ENCODE data around the gene THSD8. TPM values are rescaled to one million over a fixed set of nuclear protein-coding genes. Genes with fewer than 3 reads are reported as not detected.

The THSD8 gene
- polyA plus RNA-seq, 1 donor from 2014 or later, result not detected

DNA sequence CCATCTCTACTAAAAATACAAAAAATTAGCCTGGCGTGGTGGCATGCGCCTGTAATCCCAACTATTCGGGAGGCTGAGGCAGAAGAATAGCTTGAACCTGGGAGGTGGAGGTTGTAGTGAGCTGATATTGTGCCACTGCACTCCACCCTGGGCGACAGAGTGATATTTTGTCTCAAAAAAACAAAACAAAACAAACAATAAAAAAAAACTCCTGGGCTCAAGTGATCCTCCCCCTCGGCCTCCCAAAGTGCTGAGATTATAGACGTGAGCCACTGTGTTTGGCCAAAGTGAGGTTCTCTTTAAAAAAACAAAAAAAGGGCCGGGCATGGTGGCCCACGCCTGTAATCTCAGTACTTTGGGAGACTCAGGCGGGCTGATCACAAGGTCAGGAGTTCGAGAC is 14.4 kb upstream of the THSD8 start:
- Histone ChIP-seq H3K27ac (ENCODE audit: low read length) (no peak overlapping the region), H3K36me3 (ENCODE audit: insufficient read depth, low read length) (no peaks in the 10 kb centered on the region), H3K9me3 (ENCODE audit: low read length) (no peaks in the 10 kb centered on the region), H3K4me3 (ENCODE audit: low read length) (no peak overlapping the region), H3K27me3 (ENCODE audit: insufficient read depth, low read depth, low read length) (peaks cover 22% of the 10 kb centered on the region), H3K9ac (ENCODE audit: low read length) (no peak overlapping the region), H2AFZ (ENCODE audit: low read depth, low read length) (no peak overlapping the region), H4K20me1 (ENCODE audit: insufficient read depth) (no peaks in the 10 kb centered on the region), H3F3A (ENCODE audit: insufficient read depth, low read length, poor library complexity, severe bottlenecking) (no peaks in the 10 kb centered on the region), H3K4me2 (ENCODE audit: low read length) (no peak overlapping the region), H3K9me2 (ENCODE audit: insufficient read depth, low read length) (no peaks in the 10 kb centered on the region), H3K79me2 (replicated peaks; ENCODE audit: insufficient read depth, low read length) (no peaks in the 10 kb centered on the region)
- TF ChIP-seq RAD21 (conservative IDR thresholded peaks at IDR 0.05), result no peak
- TF ChIP-seq EZH2 (IDR thresholded peaks at IDR 0.05; ENCODE audit: borderline replicate concordance, insufficient read depth, low read length, poor library complexity, severe bottlenecking), result no peak
- no peak for TF ChIP-seq EP300 (conservative IDR thresholded peaks at IDR 0.05; ENCODE audit: poor library complexity, severe bottlenecking)
- TF ChIP-seq, protein P1, sequence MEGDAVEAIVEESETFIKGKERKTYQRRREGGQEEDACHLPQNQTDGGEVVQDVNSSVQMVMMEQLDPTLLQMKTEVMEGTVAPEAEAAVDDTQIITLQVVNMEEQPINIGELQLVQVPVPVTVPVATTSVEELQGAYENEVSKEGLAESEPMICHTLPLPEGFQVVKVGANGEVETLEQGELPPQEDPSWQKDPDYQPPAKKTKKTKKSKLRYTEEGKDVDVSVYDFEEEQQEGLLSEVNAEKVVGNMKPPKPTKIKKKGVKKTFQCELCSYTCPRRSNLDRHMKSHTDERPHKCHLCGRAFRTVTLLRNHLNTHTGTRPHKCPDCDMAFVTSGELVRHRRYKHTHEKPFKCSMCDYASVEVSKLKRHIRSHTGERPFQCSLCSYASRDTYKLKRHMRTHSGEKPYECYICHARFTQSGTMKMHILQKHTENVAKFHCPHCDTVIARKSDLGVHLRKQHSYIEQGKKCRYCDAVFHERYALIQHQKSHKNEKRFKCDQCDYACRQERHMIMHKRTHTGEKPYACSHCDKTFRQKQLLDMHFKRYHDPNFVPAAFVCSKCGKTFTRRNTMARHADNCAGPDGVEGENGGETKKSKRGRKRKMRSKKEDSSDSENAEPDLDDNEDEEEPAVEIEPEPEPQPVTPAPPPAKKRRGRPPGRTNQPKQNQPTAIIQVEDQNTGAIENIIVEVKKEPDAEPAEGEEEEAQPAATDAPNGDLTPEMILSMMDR (IDR thresholded peaks at IDR 0.05; ENCODE audit: poor library complexity, severe bottlenecking), result no peak
- no peak for TF ChIP-seq TAF1 (IDR thresholded peaks at IDR 0.05; ENCODE audit: low read depth)

- H3K27ac ChIP-seq (ENCODE audit: low read length), result no peak overlapping the region
- H3K9ac ChIP-seq (ENCODE audit: low read length), result no peak overlapping the region
- H3F3A ChIP-seq (ENCODE audit: insufficient read depth, low read length, poor library complexity, severe bottlenecking), result no peaks in the 10 kb centered on the region
- H3K4me2 ChIP-seq (ENCODE audit: low read length), result no peak overlapping the region
- peaks cover 29% of the 10 kb centered on the region for H3K27me3 ChIP-seq (ENCODE audit: insufficient read depth, low read depth, low read length)
- H3K79me2 ChIP-seq (replicated peaks; ENCODE audit: insufficient read depth, low read length), result no peaks in the 10 kb centered on the region
- H3K9me2 ChIP-seq (ENCODE audit: insufficient read depth, low read length), result no peaks in the 10 kb centered on the region
- H4K20me1 ChIP-seq (ENCODE audit: insufficient read depth), result no peaks in the 10 kb centered on the region
- no peaks in the 10 kb centered on the region for H3K9me3 ChIP-seq (ENCODE audit: low read length)
- no peaks in the 10 kb centered on the region for H3K36me3 ChIP-seq (ENCODE audit: insufficient read depth, low read length)
- TF ChIP-seq SMC3 (conservative IDR thresholded peaks at IDR 0.05; ENCODE audit: poor library complexity), result no peak
- TF ChIP-seq REST (IDR thresholded peaks at IDR 0.05; ENCODE audit: borderline replicate concordance), result no peak
- TF ChIP-seq RAD21 (conservative IDR thresholded peaks at IDR 0.05), result no peak
- no peak for TF ChIP-seq EP300 (conservative IDR thresholded peaks at IDR 0.05; ENCODE audit: poor library complexity, severe bottlenecking)
- TF ChIP-seq MXI1 (conservative IDR thresholded peaks at IDR 0.05; ENCODE audit: poor library complexity, severe bottlenecking), result no peak
- no peak overlapping the region for H3K4me3 ChIP-seq (ENCODE audit: low read length)
- no peak overlapping the region for H2AFZ ChIP-seq (ENCODE audit: low read depth, low read length)
Observed at GRCh38 chr19:12788042-12788681, 13.7 kb upstream of the THSD8 start.
